M059J (cell line): Measurements from ENCODE around the gene NUDT19. TPM values are rescaled to one million over a fixed set of nuclear protein-coding genes. Genes with fewer than 3 reads are reported as not detected.
A peak's percentile ranks its signal among the peaks of the same experiment; 100 is the strongest.
"Not testable (repeated sequence)": the region's sequence is repeated elsewhere in the genome, so short reads cannot be mapped to it uniquely, and the experiment has no call there.

ENCODE experiments used
- DNase-seq: peaks from one replicate; pipeline ENCODE4 v3.0.0-alpha.2; 2012; ENCODE audit warnings: low read depth
- total RNA-seq: library from RNA; depleted of rRNA; stranded (reverse); fragments of >200 nt; shearing (Covaris generic); gene quantifications from 2 replicates; pipeline ENCODE4 v1.2.3, GENCODE V29; 2014; rRNA removed

NUDT19 gene
- 12.5 and 22.3 TPM in 2 replicates for total RNA-seq

DNA sequence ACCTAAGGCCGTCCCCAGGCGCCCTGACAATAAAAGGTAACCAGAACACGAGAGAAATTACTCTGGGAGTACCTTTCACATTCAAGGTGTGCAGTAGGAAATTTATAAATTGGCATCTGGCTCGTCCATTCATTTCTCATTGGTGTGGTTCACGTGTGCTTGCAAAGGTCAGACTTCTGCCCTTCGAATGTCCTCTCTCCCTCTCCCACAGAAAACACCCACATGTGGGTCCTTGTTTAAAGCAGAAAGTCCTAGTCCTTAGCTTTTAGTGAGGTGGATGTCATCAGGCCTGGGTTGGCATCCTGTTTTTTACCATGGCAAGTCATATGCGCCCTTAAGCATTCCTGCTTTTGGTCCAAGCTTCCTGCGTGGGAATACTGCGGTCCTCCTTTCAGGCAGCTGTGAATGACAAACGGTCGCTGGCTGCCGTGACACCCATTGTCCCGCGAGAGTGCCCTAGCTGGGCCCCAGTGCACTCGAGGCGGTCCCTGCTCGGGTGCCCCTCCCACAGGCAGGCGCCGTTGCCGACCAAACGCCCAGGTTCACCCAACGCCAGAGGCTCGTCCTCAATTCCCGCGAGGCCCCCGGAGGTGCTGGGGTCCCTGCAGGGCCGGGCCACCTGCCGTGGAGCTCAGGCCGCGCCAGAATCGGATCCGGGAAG, at the start of gene NUDT19:
TSS of gene NUDT19 (plus strand) at position 531 of the 661 bp plus-strand sequence. CDS start 140 bp downstream, outside the sequence.
- DNase-seq, result peak; percentile 89

DNA sequence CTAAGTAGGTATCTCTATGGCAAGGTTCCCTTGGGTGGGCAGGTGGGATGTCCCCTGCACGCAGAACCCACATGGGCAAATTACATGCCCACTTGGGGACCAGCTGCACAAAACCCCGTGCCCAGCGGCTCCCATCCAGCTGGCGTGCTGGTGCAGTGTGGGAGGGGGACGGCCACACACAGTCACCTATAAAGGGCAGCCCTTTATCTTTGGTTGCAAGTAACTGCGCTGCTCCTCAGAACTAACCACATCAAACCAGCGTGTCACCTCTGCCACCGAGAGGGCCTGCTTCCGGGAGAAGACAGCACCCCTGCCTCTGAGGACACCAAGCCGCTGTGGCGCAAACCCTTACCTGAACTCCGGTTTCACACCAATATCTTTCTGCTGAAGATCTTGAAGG, 48.9 kb upstream of the NUDT19 start:
- DNase-seq, result no peak

GRCh38 chr19:32646556-32646955, 45.1 kb upstream of the NUDT19 start:
- no peak for DNase-seq

- DNase-seq, result no peak
Observed at GRCh38 chr19:32647361-32647760, 44.3 kb upstream of the NUDT19 start.

- DNase-seq, result no peak
Observed at GRCh38 chr19:32649751-32650150, 41.9 kb upstream of the NUDT19 start.

GRCh38 chr19:32650671-32651070, 41.0 kb upstream of the NUDT19 start:
- no peak for DNase-seq

DNA sequence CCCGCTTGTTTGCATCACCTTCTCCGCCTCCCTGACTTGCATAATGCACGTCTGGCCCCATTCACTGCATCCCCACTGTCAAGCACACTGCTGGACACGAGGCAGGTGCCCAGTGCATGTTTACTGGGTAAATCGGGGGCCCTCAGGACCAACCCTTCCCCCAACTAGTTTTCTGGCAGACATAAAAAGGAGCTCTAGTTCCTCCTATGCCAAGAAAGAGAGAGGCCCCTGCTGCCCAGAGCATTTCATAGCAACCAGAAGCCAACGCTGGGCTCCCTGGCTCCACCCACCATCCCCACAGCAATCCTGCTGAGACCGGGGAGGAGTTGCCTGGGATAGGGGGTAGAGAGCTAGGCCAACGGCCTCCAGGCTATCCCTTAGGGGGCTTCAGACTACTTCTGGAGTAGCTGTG, 39.9 kb upstream of the NUDT19 start:
- DNase-seq, result no peak

- DNase-seq, result not testable (repeated sequence)
Observed at GRCh38 chr19:32652331-32652730, 39.3 kb upstream of the NUDT19 start.

DNA sequence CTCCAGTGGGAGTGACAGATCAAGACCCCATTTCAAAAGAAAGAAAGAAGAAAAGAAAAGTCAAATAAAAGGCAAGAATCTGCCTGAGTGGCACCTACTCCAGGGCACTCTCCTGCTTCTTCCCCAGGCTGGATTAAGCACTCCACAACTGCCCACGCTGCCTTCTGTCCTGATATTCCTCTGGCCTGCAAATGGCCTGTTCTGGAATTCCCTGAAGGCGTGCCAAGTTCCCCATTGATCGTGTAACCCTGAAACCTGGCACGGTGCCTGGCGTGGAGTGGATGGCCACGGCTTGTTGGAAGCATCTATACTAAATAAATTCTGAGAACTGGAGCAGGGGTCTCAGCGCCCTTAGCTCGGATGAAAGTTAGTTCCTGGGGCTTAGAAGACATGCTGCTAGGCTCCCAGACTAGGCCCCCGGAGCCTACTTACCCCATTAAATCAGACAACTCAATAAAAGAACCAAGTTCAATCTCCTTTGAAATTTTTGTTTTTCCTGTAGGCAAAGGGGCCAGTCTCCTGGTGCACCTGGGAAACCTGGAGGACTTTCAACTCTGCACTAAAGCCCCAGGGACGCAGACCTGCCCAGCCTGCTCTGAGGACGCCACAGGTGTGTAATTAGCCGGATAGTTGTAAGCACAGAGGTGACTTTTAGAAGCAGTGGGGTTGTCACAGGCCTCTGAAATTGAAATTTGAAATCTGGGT, 38.6 kb upstream of the NUDT19 start:
- peak; percentile 24 for DNase-seq

- DNase-seq, result no peak
Observed at GRCh38 chr19:32653599-32653915, 38.1 kb upstream of the NUDT19 start.

DNA sequence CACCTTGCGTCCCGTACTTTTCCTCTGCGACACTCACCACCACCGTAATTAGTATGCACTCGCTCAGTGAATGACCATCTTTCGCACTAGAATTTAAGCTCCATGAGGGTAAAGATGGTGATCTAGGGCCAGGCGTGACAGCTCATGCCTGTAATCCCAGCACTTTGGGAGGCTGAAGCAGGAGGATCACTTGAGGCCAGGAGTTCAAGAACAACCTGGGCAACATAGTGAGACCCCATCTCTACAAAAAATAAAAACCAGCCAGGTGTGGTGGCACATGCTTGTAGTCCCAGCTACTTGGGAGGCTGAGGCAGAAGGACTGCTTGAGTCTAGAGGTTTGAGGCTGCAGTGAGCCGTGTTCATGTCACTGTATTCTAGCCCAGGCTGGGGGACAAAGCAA, 35.2 kb upstream of the NUDT19 start:
- not testable (repeated sequence) for DNase-seq

DNA sequence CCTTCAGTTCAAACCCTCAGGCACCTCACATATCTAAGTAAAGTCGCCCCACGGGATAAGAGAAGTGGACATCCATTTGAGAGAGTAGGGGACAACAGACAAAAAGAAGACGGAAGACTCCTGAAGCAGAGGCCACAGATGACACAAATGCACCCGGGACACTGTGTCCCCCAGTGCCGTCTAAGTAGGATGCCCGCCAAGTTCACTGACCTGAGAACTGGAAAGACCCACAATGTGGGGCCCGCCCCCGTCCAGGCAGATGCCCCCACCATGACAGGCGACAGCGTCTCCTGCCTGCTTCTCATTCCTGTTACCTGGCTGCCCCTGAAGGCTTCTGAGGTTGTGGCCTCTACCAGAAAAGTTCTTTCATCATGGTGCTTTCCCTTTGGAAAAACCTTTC, 33.5 kb upstream of the NUDT19 start:
- DNase-seq, result no peak

DNA sequence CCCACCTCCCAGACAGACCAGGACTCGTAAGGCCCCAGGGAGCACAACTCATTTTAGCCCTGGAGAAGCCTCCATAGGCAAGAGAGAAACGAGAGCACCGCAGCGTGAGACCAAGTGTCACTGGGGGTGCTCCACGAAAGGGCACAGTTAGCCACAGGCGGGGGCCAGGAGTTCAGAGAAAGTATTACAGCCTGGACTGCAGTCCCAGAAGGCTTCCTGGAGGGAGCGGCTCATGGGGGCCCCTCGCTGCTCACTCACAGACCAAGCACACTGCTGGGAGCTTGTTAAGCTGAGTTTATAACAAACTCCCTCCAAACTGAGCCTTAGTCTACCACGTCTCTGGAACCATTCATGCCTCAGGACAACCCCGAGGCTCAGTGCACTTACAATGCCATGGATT, 33.1 kb upstream of the NUDT19 start:
- no peak for DNase-seq

GRCh38 chr19:32661318-32661717, 30.3 kb upstream of the NUDT19 start:
- DNase-seq, result no peak

- DNase-seq, result peak; percentile 47
Observed at GRCh38 chr19:32662186-32662585, 29.4 kb upstream of the NUDT19 start.

DNA sequence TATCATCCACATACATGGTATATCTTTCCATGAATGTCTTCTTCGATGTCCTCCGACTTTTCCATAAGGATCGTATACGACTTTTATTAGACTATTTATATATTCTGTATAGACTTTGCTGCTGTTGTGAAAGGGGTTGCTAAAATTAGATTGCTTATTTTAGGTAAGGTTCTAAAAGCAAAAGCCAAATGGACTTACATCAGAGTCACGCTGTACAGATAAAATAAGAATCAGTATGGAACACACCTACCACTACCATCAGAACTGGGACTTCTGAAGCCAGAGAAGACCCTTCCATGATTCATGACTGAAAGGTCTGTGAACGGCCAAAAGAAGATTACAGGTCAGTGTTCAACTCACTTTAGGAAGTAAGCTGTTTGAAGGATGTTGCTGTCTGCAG, 25.5 kb upstream of the NUDT19 start:
- DNase-seq, result no peak

DNA sequence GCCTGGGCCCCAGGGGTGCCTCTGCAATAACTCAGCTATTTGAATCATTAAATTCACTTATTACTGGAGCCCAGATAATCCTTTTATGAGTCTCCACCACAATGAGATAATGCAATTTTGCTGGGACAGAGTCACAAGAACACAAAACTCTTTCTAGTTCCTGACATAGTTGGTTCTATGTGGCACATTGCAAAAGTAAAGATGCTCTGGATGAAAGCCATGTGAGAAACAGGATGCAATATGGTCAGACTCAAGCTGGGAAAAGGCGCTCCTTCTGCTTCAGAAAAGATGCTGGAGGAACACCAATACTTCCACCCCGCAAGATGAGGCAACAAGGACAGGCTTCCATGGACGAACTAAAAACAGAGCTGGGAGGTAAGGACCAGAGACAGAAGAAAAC, 22.3 kb upstream of the NUDT19 start:
- DNase-seq, result no peak

GRCh38 chr19:32671883-32672593, 19.6 kb upstream of the NUDT19 start:
- no peak for DNase-seq

DNA sequence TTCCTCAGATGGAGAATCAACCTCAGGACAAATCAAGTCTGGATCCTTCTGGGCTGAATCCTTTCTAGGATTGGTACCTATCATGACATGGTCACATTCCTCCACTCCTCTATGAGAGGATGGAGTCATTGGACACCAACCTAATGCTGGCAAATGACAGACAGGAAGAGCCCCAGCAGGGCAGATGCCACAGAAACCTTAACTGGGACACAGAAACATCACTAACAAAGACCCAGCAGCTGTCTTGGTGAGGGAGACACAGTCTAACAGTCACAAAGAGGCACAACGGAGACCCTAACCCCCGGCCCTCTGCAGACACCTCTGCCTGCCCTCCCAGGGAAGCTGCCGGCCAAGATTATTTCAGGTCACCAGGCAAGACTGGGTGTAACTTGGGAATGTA, 18.8 kb upstream of the NUDT19 start:
- no peak for DNase-seq

DNA sequence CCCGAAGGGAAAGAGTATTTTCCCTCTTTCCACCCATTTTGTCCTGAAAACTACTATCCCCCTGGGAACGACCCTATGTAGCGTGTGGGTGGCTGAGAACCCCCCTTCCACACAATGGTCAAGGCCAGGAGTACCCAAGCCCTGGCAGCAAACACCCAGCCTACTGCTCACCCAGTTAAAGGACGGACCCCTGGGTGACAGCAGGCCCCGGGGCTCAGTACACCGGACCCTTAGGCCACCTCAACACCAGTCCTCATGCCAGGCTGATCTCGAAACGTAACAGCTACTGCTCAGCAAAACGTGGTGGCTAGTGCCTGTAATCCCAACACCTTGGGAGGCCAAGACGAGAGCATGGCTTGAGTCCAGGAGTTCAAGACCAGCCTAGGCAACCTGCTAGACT, 18.0 kb upstream of the NUDT19 start:
- no peak for DNase-seq

GRCh38 chr19:32674153-32674930, 17.3 kb upstream of the NUDT19 start:
- peak; percentile 9 for DNase-seq
